ENCODE data around the gene TSPAN8.

DNA sequence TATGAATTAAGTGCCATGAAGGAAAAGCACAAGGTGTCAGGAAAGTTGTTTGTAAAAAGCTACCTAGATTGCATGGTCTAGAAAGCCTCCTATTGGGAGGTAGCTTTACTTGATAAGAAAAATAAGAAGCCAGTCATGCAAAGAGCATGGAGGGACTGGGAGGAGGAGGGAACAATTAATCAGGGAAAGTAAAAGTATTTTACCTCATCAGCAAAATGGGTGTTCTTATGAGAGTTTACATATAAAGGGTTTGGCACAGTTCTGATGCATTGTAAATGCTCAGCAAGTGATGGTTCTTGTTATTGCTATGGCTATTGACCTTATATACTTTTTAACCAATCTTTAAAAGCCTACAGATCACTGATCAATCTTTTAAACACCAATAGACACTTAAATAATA is 17.0 kb upstream of the TSPAN8 start:
- TF ChIP-seq POLR2AphosphoS5 (IDR thresholded peaks at IDR 0.05; ENCODE audit: low read depth, low read length) (no peak), POLR2A (IDR thresholded peaks at IDR 0.05; ENCODE audit: low read depth, low read length) (no peak), TAF1 (IDR thresholded peaks at IDR 0.05; ENCODE audit: borderline replicate concordance, low read depth, low read length) (no peak)

Measured in GM12892 (cell line).